Ovary (tissue), 9 donors: ENCODE data around the gene DEFB132. TPM values are rescaled to one million over a fixed set of nuclear protein-coding genes. Genes with fewer than 3 reads are reported as not detected.

ENCODE experiments used
- DNase-seq, 5 donors: peaks; one replicate each; pipeline ENCODE4 v3.0.0-alpha.2; 2019 to 2020
- H3K27ac ChIP-seq, 2 donors: fragments of 200-600 bp; one replicate each; pipeline versions ENCODE4 v1.5.1 to v1.8.0; 2019 to 2022
- H3K27me3 ChIP-seq: fragments of 200-600 bp; one replicate; pipeline ENCODE4 v1.8.0; 2022
- H3K36me3 ChIP-seq: fragments of 200-600 bp; sonication (generic); one replicate; pipeline ENCODE4 v1.5.1; 2019
- H3K4me1 ChIP-seq: one replicate; pipeline ENCODE4 v1.8.1; 2013; ENCODE audit warnings: mild to moderate bottlenecking, moderate library complexity; ENCODE audit not compliant: insufficient read depth
- H3K4me3 ChIP-seq: fragments of 200-600 bp; sonication (generic); one replicate; pipeline ENCODE4 v1.5.1; 2017
- H3K9me3 ChIP-seq, 2 donors: fragments of 200-600 bp in 1 of 2; sonication (generic) in 1 of 2; one replicate each; pipeline versions ENCODE4 v1.5.1 to v1.8.1; 2013 to 2019; ENCODE audit warnings: mild to moderate bottlenecking in 1 of 2, moderate library complexity in 1 of 2
- EP300 ChIP-seq: sonication (generic); formaldehyde crosslinking; IDR thresholded peaks from one replicate; pipeline ENCODE4 v1.6.1; 2017; ENCODE audit warnings: antibody characterized with exemption
- POLR2A ChIP-seq: fragments of 450-650 bp; IDR thresholded peaks from one replicate; pipeline ENCODE4 v1.6.1; 2017; ENCODE audit warnings: antibody characterized with exemption, mild to moderate bottlenecking, moderate library complexity
- WGBS, 3 donors: extraction: QIAGEN DNeasy Blood & Tissue Kit in 1 of 3; methylation state at CpG; one replicate each; pipeline versions ENCODE4 v1.1.5 to v1.1.7; 2013 to 2017; 5-methylcytosine and 5-hydroxymethylcytosine counted together
- intact Hi-C, 4 donors: fragments of 100-400 bp; cut with DNase I; formaldehyde crosslinking; loops; one replicate each; pipeline versions ENCODE4 v1.11.0 to v1.15.1; 2022 to 2023
- polyA plus RNA-seq, 2 donors: library from polyadenylated mRNA; stranded (reverse); fragments of 200-250 nt in 1 of 2; fragments of 350-450 nt in 1 of 2; fragmentation: Illumina TruSeq in 1 of 2; extraction: RNeasy Lipid Tissue Mini Kit (QIAGEN cat#74804) in 1 of 2; gene quantifications; one replicate each; pipeline ENCODE4 v1.2.3, GENCODE V29; 2013 to 2014
- total RNA-seq, 7 donors: library from RNA; depleted of rRNA in 2 of 7; stranded (reverse); fragments of >200 nt in 2 of 7; fragmentation: NEBNext Ultra II Directional in 3 of 7; extraction: Animal tissue kit (Norgen Biotek cat#: 25700) in 3 of 7; gene quantifications; one replicate each; pipeline versions ENCODE4 v1.1.0 to v1.2.4, GENCODE V29; 2016 to 2023
- TF ChIP-seq, protein P1 (sequence below), 3 donors: fragments of 450-650 bp in 2 of 3; fragments of 200-600 bp in 1 of 3; IDR thresholded peaks; one replicate each; pipeline versions ENCODE4 v1.5.1 to v1.8.0; 2016 to 2022; ENCODE audit warnings: antibody characterized with exemption in 3 of 3, mild to moderate bottlenecking in 1 of 3
- donor health status: DM: no; HTN: no; CAD: no; lungs with moderate emphysema.
- donor health status: DM: no; HTN: no; CAD: no.
- donor health status: Bipolar disorder and iron deficiency.
- donor health status: DM: yes; HTN: yes; CAD: no.
- donor health status: DM: no; HTN: no; CAD: no.
- donor health status: DM: yes; HTN: yes; CAD: no.

Gene DEFB132
- total and polyA plus RNA-seq, 9 donors: not detected

GRCh38 chr20:288956-289692, 31.6 kb downstream of the DEFB132 start:
- no peaks in the 10 kb centered on the region for H3K27me3 ChIP-seq
- 78 to 97% (median 84%) methylated on average over 3 of the region's 3 CpGs for WGBS, 3 donors
- no peaks in the 10 kb centered on the region for H3K4me1 ChIP-seq
- H3K9me3 ChIP-seq: no peaks in the 10 kb centered on the region
- intact Hi-C loops: loop anchor here in 2 of 4 donors (10.0 kb wide), 2 partner anchors 46 to 356 kb away; no protein-coding TSS in a partner anchor
- no peak overlapping the region for H3K27ac ChIP-seq
- H3K36me3 ChIP-seq: no peaks in the 10 kb centered on the region
- no peak for TF ChIP-seq POLR2A
- TF ChIP-seq, protein P1, sequence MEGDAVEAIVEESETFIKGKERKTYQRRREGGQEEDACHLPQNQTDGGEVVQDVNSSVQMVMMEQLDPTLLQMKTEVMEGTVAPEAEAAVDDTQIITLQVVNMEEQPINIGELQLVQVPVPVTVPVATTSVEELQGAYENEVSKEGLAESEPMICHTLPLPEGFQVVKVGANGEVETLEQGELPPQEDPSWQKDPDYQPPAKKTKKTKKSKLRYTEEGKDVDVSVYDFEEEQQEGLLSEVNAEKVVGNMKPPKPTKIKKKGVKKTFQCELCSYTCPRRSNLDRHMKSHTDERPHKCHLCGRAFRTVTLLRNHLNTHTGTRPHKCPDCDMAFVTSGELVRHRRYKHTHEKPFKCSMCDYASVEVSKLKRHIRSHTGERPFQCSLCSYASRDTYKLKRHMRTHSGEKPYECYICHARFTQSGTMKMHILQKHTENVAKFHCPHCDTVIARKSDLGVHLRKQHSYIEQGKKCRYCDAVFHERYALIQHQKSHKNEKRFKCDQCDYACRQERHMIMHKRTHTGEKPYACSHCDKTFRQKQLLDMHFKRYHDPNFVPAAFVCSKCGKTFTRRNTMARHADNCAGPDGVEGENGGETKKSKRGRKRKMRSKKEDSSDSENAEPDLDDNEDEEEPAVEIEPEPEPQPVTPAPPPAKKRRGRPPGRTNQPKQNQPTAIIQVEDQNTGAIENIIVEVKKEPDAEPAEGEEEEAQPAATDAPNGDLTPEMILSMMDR (IDR thresholded peaks at IDR 0.05): no peak
- no peak for TF ChIP-seq EP300
- no peak for DNase-seq
- H3K4me3 ChIP-seq: no peak overlapping the region

GRCh38 chr20:289693-290083, 32.2 kb downstream of the DEFB132 start:
- Histone ChIP-seq H3K9me3 (no peaks in the 10 kb centered on the region), H3K36me3 (no peaks in the 10 kb centered on the region), H3K4me1 (no peaks in the 10 kb centered on the region), H3K4me3 (peak overlapping the region; percentile 66), H3K27me3 (no peaks in the 10 kb centered on the region), H3K27ac (peak overlapping the region in 1 of 2 donors; percentile 11)
- intact Hi-C loops: loop anchor here in 2 of 4 donors (10.0 kb wide), 2 partner anchors 45 to 355 kb away; no protein-coding TSS in a partner anchor
- TF ChIP-seq EP300: no peak
- TF ChIP-seq POLR2A: no peak
- TF ChIP-seq, protein P1 (IDR thresholded peaks at IDR 0.05): no peak
- no peak for DNase-seq
- WGBS, 3 donors: 39 to 45% (median 43%) methylated on average over 2 of the region's 2 CpGs

- Histone ChIP-seq H3K9me3 (no peaks in the 10 kb centered on the region), H3K27me3 (no peaks in the 10 kb centered on the region), H3K36me3 (no peaks in the 10 kb centered on the region), H3K4me1 (no peaks in the 10 kb centered on the region), H3K27ac (peak within 1 kb of the TSS in 1 of 2 donors; percentile 51), H3K4me3 (peak within 1 kb of the TSS; percentile 66)
- intact Hi-C loops: no loop called here
- 0 to 1% (median 0%) methylated on average over 43 of the region's 43 CpGs for WGBS, 3 donors
- TF ChIP-seq, protein P1 (IDR thresholded peaks at IDR 0.05): peak; percentile 22 to 48 (median 44)
- TF ChIP-seq POLR2A (no peak), EP300 (no peak)
- peak; percentile 91 to 94 (median 92) for DNase-seq
These were observed 32.7 kb downstream of the DEFB132 start, which contains the start of gene C20orf96 for GRCh38 chr20:290084-290831. Gene C20orf96 (minus strand): TSS chr20:290750. CDS start chr20:290610, 140 bp downstream.

DNA sequence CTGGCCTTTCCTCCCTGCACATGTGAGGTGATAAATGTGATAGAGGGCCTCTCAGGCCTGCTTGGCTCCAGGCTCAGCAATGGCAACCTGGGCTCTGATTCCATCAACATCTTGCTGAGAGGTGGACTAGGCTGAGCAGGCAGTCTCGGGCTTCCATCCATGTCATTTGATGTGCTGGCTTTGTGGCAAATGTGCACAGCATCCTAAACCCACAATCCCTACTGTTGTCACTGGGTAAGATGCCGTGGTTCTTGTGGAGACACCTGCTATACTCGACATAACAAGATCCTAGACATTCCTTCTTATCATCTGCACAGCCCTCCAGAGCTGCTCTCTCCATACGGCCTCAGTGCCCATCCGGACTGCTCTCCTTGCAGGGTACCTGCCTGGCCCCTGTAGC, 37.1 kb downstream of the DEFB132 start:
- no peaks in the 10 kb centered on the region for H3K9me3 ChIP-seq
- TF ChIP-seq POLR2A: no peak
- TF ChIP-seq, protein P1 (IDR thresholded peaks at IDR 0.05): no peak
- no peak for TF ChIP-seq EP300
- H3K27me3 ChIP-seq: no peaks in the 10 kb centered on the region
- H3K27ac ChIP-seq: no peak overlapping the region
- no peak overlapping the region for H3K4me3 ChIP-seq
- peaks cover 3% of the 10 kb centered on the region for H3K4me1 ChIP-seq
- H3K36me3 ChIP-seq: no peaks in the 10 kb centered on the region
- DNase-seq: no peak
- intact Hi-C loops: no loop called here
- 89 to 94% (median 93%) methylated on average over 5 of the region's 5 CpGs for WGBS, 3 donors
